HepG2 (cell line): Measurements from ENCODE around the gene KLF11. TPM values are rescaled to one million over a fixed set of nuclear protein-coding genes. Genes with fewer than 3 reads are reported as not detected.
A peak's percentile ranks its signal among the peaks of the same experiment; 100 is the strongest.

Experiments used
- ARID5B ChIP-seq: IDR thresholded peaks from 2 replicates; pipeline ENCODE4 v1.4.0; 2020; ENCODE audit warnings: mild to moderate bottlenecking, missing genetic modification reagents
- FOXC1 ChIP-seq: sonication (generic); formaldehyde crosslinking; IDR thresholded peaks from 2 replicates; pipeline ENCODE4 v1.8.0; 2022; ENCODE audit warnings: mild to moderate bottlenecking, missing genetic modification reagents, borderline replicate concordance
- IKZF4 ChIP-seq: sonication (generic); formaldehyde crosslinking; IDR thresholded peaks from 2 replicates; pipeline ENCODE4 v1.5.1; 2020; ENCODE audit warnings: borderline replicate concordance, mild to moderate bottlenecking, low read depth, missing genetic modification reagents; ENCODE audit errors: not compliant biosample characterization
- MAX ChIP-seq: IDR thresholded peaks from 2 replicates; pipeline ENCODE4 v1.6.1; 2012; ENCODE audit warnings: inconsistent platforms
- PAX8 ChIP-seq: sonication (generic); formaldehyde crosslinking; IDR thresholded peaks from 2 replicates; pipeline ENCODE4 v1.8.0; 2022; ENCODE audit warnings: mild to moderate bottlenecking, missing genetic modification reagents, borderline replicate concordance
- PHB2 ChIP-seq: fragments of 450-650 bp; IDR thresholded peaks from 2 replicates; pipeline ENCODE4 v1.6.1; 2018; ENCODE audit not compliant: partially characterized antibody
- POLR2AphosphoS5 ChIP-seq: IDR thresholded peaks from 2 replicates; pipeline ENCODE4 v1.6.1; 2012; ENCODE audit warnings: low read depth, low read length
- TEAD3 ChIP-seq: optimal IDR thresholded peaks from 2 replicates; pipeline ENCODE3; 2016; ENCODE audit warnings: borderline replicate concordance
- TFDP2 ChIP-seq: sonication (generic); formaldehyde crosslinking; IDR thresholded peaks from 2 replicates; pipeline ENCODE4 v1.4.0; 2020; ENCODE audit warnings: missing genetic modification reagents
- YY1 ChIP-seq: IDR thresholded peaks from 2 replicates; pipeline ENCODE4 v1.6.1; 2011; ENCODE audit warnings: low read length, low read depth, moderate library complexity, mild to moderate bottlenecking; ENCODE audit not compliant: insufficient read depth, insufficient replicate concordance
- ZBTB1 ChIP-seq: sonication (generic); formaldehyde crosslinking; IDR thresholded peaks from 2 replicates; pipeline ENCODE4 v1.4.0; 2020; ENCODE audit warnings: missing genetic modification reagents, borderline replicate concordance
- ZBTB42 ChIP-seq: sonication (generic); formaldehyde crosslinking; IDR thresholded peaks from 2 replicates; pipeline ENCODE4 v1.5.0; 2020; ENCODE audit warnings: mild to moderate bottlenecking, missing genetic modification reagents
- ZNF558 ChIP-seq: sonication (generic); formaldehyde crosslinking; IDR thresholded peaks from 2 replicates; pipeline ENCODE4 v1.9.0; 2022; ENCODE audit warnings: mild to moderate bottlenecking, missing genetic modification reagents, borderline replicate concordance
- ZNF740 ChIP-seq: sonication (generic); formaldehyde crosslinking; IDR thresholded peaks from 2 replicates; pipeline ENCODE4 v1.4.0; 2020; ENCODE audit warnings: missing genetic modification reagents
- ZNF768 ChIP-seq: sonication (generic); formaldehyde crosslinking; IDR thresholded peaks from 2 replicates; pipeline ENCODE4 v1.4.0; 2020; ENCODE audit warnings: missing genetic modification reagents
- ZNF775 ChIP-seq: sonication (generic); formaldehyde crosslinking; IDR thresholded peaks from 2 replicates; pipeline ENCODE4 v1.4.0; 2020; ENCODE audit warnings: missing genetic modification reagents, mild to moderate bottlenecking, moderate library complexity, borderline replicate concordance
- ZNF800 ChIP-seq: sonication (generic); formaldehyde crosslinking; IDR thresholded peaks from 2 replicates; pipeline ENCODE4 v1.4.0; 2020; ENCODE audit warnings: missing genetic modification reagents
- polyA plus RNA-seq, 8 experiments: library from polyadenylated mRNA; depleted of rRNA in 3 of 8; stranded (reverse) in 7 of 8; unstranded in 1 of 8; fragments of >200 nt; fragmentation: Illumina TruSeq in 4 of 8; extraction: Trizol in 4 of 8; gene quantifications; 2 replicates each; pipeline versions ENCODE4 v1.2.1 to v1.2.3, GENCODE V29; 2011 to 2016; ENCODE audit warnings: low read depth in 4 of 8, missing spikeins in 1 of 8, mixed read lengths in 1 of 8; ENCODE audit not compliant: insufficient read depth in 1 of 8
- total RNA-seq, 5 experiments: library from RNA; depleted of rRNA; stranded (reverse); fragments of >200 nt; fragmentation: Illumina TruSeq; extraction: Trizol; gene quantifications; 2 replicates each; pipeline ENCODE4 v1.2.3, GENCODE V29; 2016; ENCODE audit warnings: low read depth in 1 of 5
- TF ChIP-seq, protein P1 (sequence below): sonication (generic); formaldehyde crosslinking; IDR thresholded peaks from 2 replicates; pipeline ENCODE4 v1.4.0; 2020; ENCODE audit warnings: mild to moderate bottlenecking, missing genetic modification reagents

Gene KLF11
- total and polyA plus RNA-seq, 2 of the 13 experiments (the other 11 are each of a cell fraction or from before 2014, with no cell fraction given): 2.5 to 11.8 TPM

DNA sequence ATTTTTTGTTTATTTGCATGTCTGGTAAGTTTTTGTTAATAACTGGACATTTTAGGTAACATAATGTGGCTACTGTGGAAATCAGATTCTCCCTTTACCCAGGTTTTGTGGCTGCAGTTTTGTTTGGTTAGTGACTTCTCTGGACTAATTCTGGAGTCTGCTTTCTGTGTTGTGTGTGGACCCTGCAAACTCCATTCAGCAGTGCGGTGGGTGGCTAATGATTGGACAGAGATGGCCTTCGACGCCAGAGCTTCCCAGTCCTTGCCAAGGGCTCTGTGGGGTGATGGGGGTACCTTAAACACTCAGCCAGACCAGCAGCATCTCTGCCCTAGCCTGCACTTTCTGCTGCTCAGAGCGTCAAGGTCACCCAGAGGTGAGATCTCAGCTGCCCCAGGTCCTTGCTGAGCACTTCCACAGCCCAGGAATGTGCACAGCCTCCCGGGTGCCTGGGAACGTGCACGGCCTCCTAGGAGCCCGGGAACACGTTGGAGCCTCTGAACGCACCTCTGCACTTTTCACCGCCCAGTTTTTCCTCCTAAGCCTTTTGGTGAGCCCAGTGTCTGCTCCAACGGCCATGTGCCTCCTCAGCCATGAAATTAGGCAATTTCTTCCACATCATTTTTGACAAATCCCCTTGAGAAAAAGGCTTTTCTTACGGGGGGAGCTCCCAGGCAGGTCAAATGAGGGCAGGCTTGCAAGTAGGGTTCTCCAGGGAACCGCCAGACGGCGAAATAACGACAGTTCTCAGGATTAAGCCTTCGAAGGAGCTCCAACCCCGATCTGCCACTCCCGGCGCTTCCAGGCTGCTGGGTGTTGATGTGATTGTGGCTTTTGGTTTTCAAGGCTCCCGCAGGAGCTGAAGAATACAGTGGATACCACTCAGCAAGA is 35.2 kb upstream of the KLF11 start (continued):
- no peak for TF ChIP-seq ZNF800 (CRISPR knock-in tag)
- TF ChIP-seq ZNF740 (CRISPR knock-in tag): no peak
- TF ChIP-seq, protein P1, sequence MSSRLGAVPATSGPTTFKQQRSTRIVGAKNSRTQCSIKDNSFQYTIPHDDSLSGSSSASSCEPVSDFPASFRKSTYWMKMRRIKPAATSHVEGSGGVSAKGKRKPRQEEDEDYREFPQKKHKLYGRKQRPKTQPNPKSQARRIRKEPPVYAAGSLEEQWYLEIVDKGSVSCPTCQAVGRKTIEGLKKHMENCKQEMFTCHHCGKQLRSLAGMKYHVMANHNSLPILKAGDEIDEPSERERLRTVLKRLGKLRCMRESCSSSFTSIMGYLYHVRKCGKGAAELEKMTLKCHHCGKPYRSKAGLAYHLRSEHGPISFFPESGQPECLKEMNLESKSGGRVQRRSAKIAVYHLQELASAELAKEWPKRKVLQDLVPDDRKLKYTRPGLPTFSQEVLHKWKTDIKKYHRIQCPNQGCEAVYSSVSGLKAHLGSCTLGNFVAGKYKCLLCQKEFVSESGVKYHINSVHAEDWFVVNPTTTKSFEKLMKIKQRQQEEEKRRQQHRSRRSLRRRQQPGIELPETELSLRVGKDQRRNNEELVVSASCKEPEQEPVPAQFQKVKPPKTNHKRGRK: no peak
- no peak for TF ChIP-seq ZBTB42 (CRISPR knock-in tag)
- no peak for TF ChIP-seq TFDP2
- peak; percentile 58; the same call in 1 of the 2 replicates for TF ChIP-seq ZNF768 (CRISPR knock-in tag)
- TF ChIP-seq MAX: 0 out of 2 replicates have a peak, but pooled peaks have one; percentile 47
- peak; percentile 44 for TF ChIP-seq TEAD3
- no peak for TF ChIP-seq IKZF4 (CRISPR knock-in tag)
- no peak for TF ChIP-seq ZNF775 (CRISPR knock-in tag)
- TF ChIP-seq PHB2: no peak
- no peak for TF ChIP-seq PAX8 (CRISPR knock-in tag)
- no peak for TF ChIP-seq FOXC1 (CRISPR knock-in tag)
- TF ChIP-seq ARID5B: no peak
- TF ChIP-seq YY1: no peak
- TF ChIP-seq ZNF558 (CRISPR knock-in tag): no peak
- TF ChIP-seq POLR2AphosphoS5: no peak
- TF ChIP-seq ZBTB1 (CRISPR knock-in tag): no peak
